Measurements from ENCODE around the gene PCDHGA10.
"Not testable (repeated sequence)": the region's sequence is repeated elsewhere in the genome, so short reads cannot be mapped to it uniquely, and the experiment has no call there.

PCDHGA10 gene

GRCh38 chr5:141387557-141388311 lies 25.1 kb upstream of the PCDHGA10 start, which contains the start of gene PCDHGB4:
Gene PCDHGB4 (plus strand): TSS chr5:141387698. CDS start chr5:141387885, 187 bp downstream.
- no CpG with 5 or more reads among the region's 40 CpGs for WGBS (ENCODE audit: extremely low coverage, insufficient coverage, insufficient read length)
- not testable (repeated sequence) for H4K8ac ChIP-seq (ENCODE audit: low read depth, low read length); H3K18ac ChIP-seq (ENCODE audit: low read length)

GRCh38 chr5:141388661-141389060 lies 24.1 kb upstream of the PCDHGA10 start:
- Histone ChIP-seq H2AK5ac (ENCODE audit: low read length) (no peak overlapping the region), H3K4me2 (ENCODE audit: low read length) (no peak overlapping the region), H3K23ac (ENCODE audit: low read length) (no peak overlapping the region), H3K4me3 (ENCODE audit: low read depth, low read length) (peak overlapping the region; percentile 48), H3K4ac (ENCODE audit: low read depth, low read length) (no peak overlapping the region), H3K27ac (ENCODE audit: low read depth, low read length) (no peak overlapping the region), H2BK5ac (ENCODE audit: low read depth, low read length, poor library complexity) (no peak overlapping the region), H4K8ac (ENCODE audit: low read depth, low read length) (no peak overlapping the region), H3K9ac (ENCODE audit: low read length) (no peak overlapping the region), H4K12ac (ENCODE audit: low read depth, low read length) (no peak overlapping the region), H3K27me3 (ENCODE audit: insufficient read depth, low read length) (no peaks in the 10 kb centered on the region), H3K18ac (ENCODE audit: low read length) (no peak overlapping the region), H4K91ac (ENCODE audit: low read depth, low read length) (no peak overlapping the region), H3K79me2 (ENCODE audit: control insufficient read depth, insufficient read depth, low read length, poor library complexity) (no peaks in the 10 kb centered on the region), H2BK120ac (ENCODE audit: insufficient read depth, low read length, poor library complexity) (no peak overlapping the region), H3K14ac (ENCODE audit: low read length) (no peak overlapping the region), H3K9me3 (ENCODE audit: insufficient read depth, low read depth, low read length) (peaks cover 38% of the 10 kb centered on the region), H3K79me1 (ENCODE audit: low read length) (no peaks in the 10 kb centered on the region), H2AFZ (ENCODE audit: insufficient read depth, low read length, poor library complexity) (no peak overlapping the region), H3K36me3 (ENCODE audit: control insufficient read depth in 1 of 2, insufficient read depth in 2 of 2, low read length in 2 of 2) (peaks cover 16 to 20% of the 10 kb centered on the region in 2 experiments), H2BK12ac (ENCODE audit: low read length) (no peak overlapping the region), H3K4me1 (ENCODE audit: control insufficient read depth in 1 of 2, insufficient read depth in 2 of 2, low read length in 2 of 2) (no peaks in the 10 kb centered on the region)
- WGBS (ENCODE audit: extremely low coverage, insufficient coverage, insufficient read length): no CpG with 5 or more reads among the region's 10 CpGs
- no peak for DNase-seq

More at GRCh38 chr5:141387557-141388311, 25.1 kb upstream of the PCDHGA10 start, which contains the start of gene PCDHGB4:
- not testable (repeated sequence) for H4K12ac ChIP-seq (ENCODE audit: low read depth, low read length); H2AFZ ChIP-seq (ENCODE audit: insufficient read depth, low read length, poor library complexity); H2BK12ac ChIP-seq (ENCODE audit: low read length); H3K4ac ChIP-seq (ENCODE audit: low read depth, low read length); H2BK120ac ChIP-seq (ENCODE audit: insufficient read depth, low read length, poor library complexity); H3K79me2 ChIP-seq (ENCODE audit: control insufficient read depth, insufficient read depth, low read length, poor library complexity); H3K27me3 ChIP-seq (ENCODE audit: insufficient read depth, low read length); H3K4me1 ChIP-seq (ENCODE audit: control insufficient read depth in 1 of 2, insufficient read depth in 2 of 2, low read length in 2 of 2); H3K79me1 ChIP-seq (ENCODE audit: low read length); H3K23ac ChIP-seq (ENCODE audit: low read length); H3K14ac ChIP-seq (ENCODE audit: low read length); H4K91ac ChIP-seq (ENCODE audit: low read depth, low read length); H3K27ac ChIP-seq (ENCODE audit: low read depth, low read length); H2AK5ac ChIP-seq (ENCODE audit: low read length); H3K9ac ChIP-seq (ENCODE audit: low read length); H2BK5ac ChIP-seq (ENCODE audit: low read depth, low read length, poor library complexity)
- peak within 1 kb of the TSS; percentile 54 for H3K4me2 ChIP-seq (ENCODE audit: low read length)
- peak in 1 of 2 donors; percentile 47 for DNase-seq
- peaks cover 10 to 13% of the 10 kb centered on the region in 2 experiments for H3K36me3 ChIP-seq (ENCODE audit: control insufficient read depth in 1 of 2, insufficient read depth in 2 of 2, low read length in 2 of 2)
- peaks cover 38% of the 10 kb centered on the region for H3K9me3 ChIP-seq (ENCODE audit: insufficient read depth, low read depth, low read length)
- peak within 1 kb of the TSS; percentile 48 for H3K4me3 ChIP-seq (ENCODE audit: low read depth, low read length)

- Histone ChIP-seq H4K91ac (ENCODE audit: low read depth, low read length) (no peak overlapping the region), H3K36me3 (ENCODE audit: control insufficient read depth in 1 of 2, insufficient read depth in 2 of 2, low read length in 2 of 2) (peaks cover 19 to 23% of the 10 kb centered on the region in 2 experiments), H2BK5ac (ENCODE audit: low read depth, low read length, poor library complexity) (no peak overlapping the region), H2AK5ac (ENCODE audit: low read length) (no peak overlapping the region), H3K4me3 (ENCODE audit: low read depth, low read length) (no peak overlapping the region), H3K23ac (ENCODE audit: low read length) (no peak overlapping the region), H2BK12ac (ENCODE audit: low read length) (no peak overlapping the region), H3K4me1 (ENCODE audit: control insufficient read depth in 1 of 2, insufficient read depth in 2 of 2, low read length in 2 of 2) (no peaks in the 10 kb centered on the region), H2AFZ (ENCODE audit: insufficient read depth, low read length, poor library complexity) (no peak overlapping the region), H3K18ac (ENCODE audit: low read length) (no peak overlapping the region), H3K79me1 (ENCODE audit: low read length) (no peaks in the 10 kb centered on the region), H3K27me3 (ENCODE audit: insufficient read depth, low read length) (no peaks in the 10 kb centered on the region), H3K4me2 (ENCODE audit: low read length) (no peak overlapping the region), H3K4ac (ENCODE audit: low read depth, low read length) (no peak overlapping the region), H3K9me3 (ENCODE audit: insufficient read depth, low read depth, low read length) (peaks cover 40% of the 10 kb centered on the region), H3K9ac (ENCODE audit: low read length) (no peak overlapping the region), H3K14ac (ENCODE audit: low read length) (no peak overlapping the region), H4K12ac (ENCODE audit: low read depth, low read length) (no peak overlapping the region), H4K8ac (ENCODE audit: low read depth, low read length) (no peak overlapping the region), H3K79me2 (ENCODE audit: control insufficient read depth, insufficient read depth, low read length, poor library complexity) (no peaks in the 10 kb centered on the region), H2BK120ac (ENCODE audit: insufficient read depth, low read length, poor library complexity) (no peak overlapping the region), H3K27ac (ENCODE audit: low read depth, low read length) (no peak overlapping the region)
- no CpG with 5 or more reads among the region's 77 CpGs for WGBS (ENCODE audit: extremely low coverage, insufficient coverage, insufficient read length)
- no peak for DNase-seq
Observed at GRCh38 chr5:141389153-141390042, 23.4 kb upstream of the PCDHGA10 start.

DNA sequence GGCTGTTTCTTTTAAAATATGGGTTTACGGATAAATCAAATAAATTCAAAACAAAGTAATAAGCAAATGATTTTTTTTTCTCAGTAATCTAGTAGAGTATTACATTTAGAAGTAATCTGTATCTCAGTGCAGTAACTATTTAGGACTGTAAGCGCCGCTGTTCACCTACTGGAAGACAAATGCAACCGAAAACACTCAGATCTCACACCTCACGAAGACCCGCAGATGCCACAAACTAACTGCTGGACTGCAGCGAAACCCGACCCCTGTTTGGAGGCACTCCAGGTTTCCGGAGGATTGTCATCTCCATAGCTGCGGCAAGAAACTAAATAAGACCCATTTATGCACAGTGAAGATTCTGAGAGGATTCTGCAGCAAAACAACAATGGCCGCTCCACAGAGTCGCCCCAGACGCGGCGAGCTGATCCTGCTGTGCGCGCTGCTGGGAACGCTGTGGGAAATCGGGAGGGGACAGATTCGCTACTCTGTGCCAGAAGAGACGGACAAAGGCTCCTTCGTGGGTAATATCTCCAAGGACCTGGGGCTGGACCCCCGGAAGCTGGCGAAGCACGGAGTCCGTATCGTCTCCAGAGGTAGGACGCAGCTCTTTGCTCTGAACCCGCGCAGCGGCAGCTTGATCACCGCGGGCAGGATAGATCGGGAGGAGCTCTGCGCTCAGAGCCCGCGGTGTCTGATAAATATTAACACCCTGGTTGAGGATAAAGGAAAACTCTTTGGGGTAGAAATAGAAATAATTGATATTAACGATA lies 20.2 kb upstream of the PCDHGA10 start, which contains the start of gene PCDHGA8:
Gene PCDHGA8, plus strand, starts transcription at position 205 of the 770 bp plus-strand sequence. Its CDS starts 181 bp downstream, at position 386.
- Histone ChIP-seq H4K91ac (ENCODE audit: low read depth, low read length) (no peak within 1 kb of the TSS), H2BK120ac (ENCODE audit: insufficient read depth, low read length, poor library complexity) (no peak within 1 kb of the TSS), H3K27ac (ENCODE audit: low read depth, low read length) (no peak within 1 kb of the TSS), H2BK12ac (ENCODE audit: low read length) (no peak within 1 kb of the TSS), H3K4me1 (ENCODE audit: control insufficient read depth in 1 of 2, insufficient read depth in 2 of 2, low read length in 2 of 2) (no peaks in the 10 kb centered on the region), H3K79me2 (ENCODE audit: control insufficient read depth, insufficient read depth, low read length, poor library complexity) (no peaks in the 10 kb centered on the region), H3K27me3 (ENCODE audit: insufficient read depth, low read length) (no peaks in the 10 kb centered on the region), H3K4me3 (ENCODE audit: low read depth, low read length) (no peak within 1 kb of the TSS), H4K12ac (ENCODE audit: low read depth, low read length) (no peak within 1 kb of the TSS), H3K23ac (ENCODE audit: low read length) (no peak within 1 kb of the TSS), H2AFZ (ENCODE audit: insufficient read depth, low read length, poor library complexity) (no peak within 1 kb of the TSS), H3K36me3 (ENCODE audit: control insufficient read depth in 1 of 2, insufficient read depth in 2 of 2, low read length in 2 of 2) (peaks cover 19 to 25% of the 10 kb centered on the region in 2 experiments), H4K8ac (ENCODE audit: low read depth, low read length) (no peak within 1 kb of the TSS), H2BK5ac (ENCODE audit: low read depth, low read length, poor library complexity) (no peak within 1 kb of the TSS), H3K9ac (ENCODE audit: low read length) (no peak within 1 kb of the TSS), H3K4me2 (ENCODE audit: low read length) (no peak within 1 kb of the TSS), H2AK5ac (ENCODE audit: low read length) (no peak within 1 kb of the TSS), H3K4ac (ENCODE audit: low read depth, low read length) (no peak within 1 kb of the TSS), H3K79me1 (ENCODE audit: low read length) (no peaks in the 10 kb centered on the region), H3K14ac (ENCODE audit: low read length) (no peak within 1 kb of the TSS), H3K9me3 (ENCODE audit: insufficient read depth, low read depth, low read length) (peaks cover 38% of the 10 kb centered on the region), H3K18ac (ENCODE audit: low read length) (no peak within 1 kb of the TSS)
- WGBS (ENCODE audit: extremely low coverage, insufficient coverage, insufficient read length): no CpG with 5 or more reads among the region's 38 CpGs
- DNase-seq: no peak
